GM12872 (cell line): ENCODE measurements around the gene PROSER1.

Experiments used
- CTCF ChIP-seq: IDR thresholded peaks from 3 replicates; pipeline ENCODE4 v1.5.1; 2011; ENCODE audit warnings: low read depth, mild to moderate bottlenecking, low read length, moderate library complexity; ENCODE audit not compliant: insufficient read depth

PROSER1 gene

GRCh38 chr13:38998739-38999138 lies 39.1 kb downstream of the PROSER1 start:
- TF ChIP-seq CTCF = no peak

GRCh38 chr13:38993381-38993780 lies 44.5 kb downstream of the PROSER1 start:
- no peak for TF ChIP-seq CTCF

- no peak for TF ChIP-seq CTCF
Observed at GRCh38 chr13:38990693-38991092, 47.2 kb downstream of the PROSER1 start, which contains the start of gene STOML3. TSS of gene STOML3 (minus strand) at chr13:38990831. CDS start at chr13:38990721, 110 bp downstream.

- TF ChIP-seq CTCF = no peak
Observed at GRCh38 chr13:38981096-38981495, 56.8 kb downstream of the PROSER1 start.

- TF ChIP-seq CTCF = no peak
Observed at GRCh38 chr13:38980750-38981078, 57.2 kb downstream of the PROSER1 start.

GRCh38 chr13:38979891-38980749 lies 57.8 kb downstream of the PROSER1 start:
- TF ChIP-seq CTCF = no peak

GRCh38 chr13:38970380-38971051 lies 67.4 kb downstream of the PROSER1 start:
- no peak for TF ChIP-seq CTCF
